Small intestine (tissue), 16 donors: ENCODE measurements around the gene SYVN1. TPM values are rescaled to one million over a fixed set of nuclear protein-coding genes. Genes with fewer than 3 reads are reported as not detected.
"Not testable (repeated sequence)": the region's sequence is repeated elsewhere in the genome, so short reads cannot be mapped to it uniquely, and the experiment has no call there.

Source experiments
- DNase-seq, 2 donors: peaks; one replicate each; pipeline versions ENCODE4 v3.0.0 to v3.0.0-alpha.2; 2013
- FAIRE-seq: peaks from 2 replicates; lab custom pipeline; 2012; peaks lifted over from hg19 to GRCh38; lab: Jason Lieb, UNC
- H3K27ac ChIP-seq, 3 donors: one replicate each; pipeline ENCODE4 v1.5.1; 2013; ENCODE audit warnings: low read length in 2 of 3, mild to moderate bottlenecking in 2 of 3, control low read depth in 1 of 3, inconsistent platforms in 1 of 3, low read depth in 1 of 3, moderate library complexity in 1 of 3
- H3K27me3 ChIP-seq, 3 donors: one replicate each; pipeline ENCODE4 v1.6.1; 2013; ENCODE audit warnings: low read length in 3 of 3, inconsistent platforms in 1 of 3; ENCODE audit not compliant: control insufficient read depth in 3 of 3, insufficient read depth in 3 of 3
- H3K36me3 ChIP-seq, 3 donors: one replicate each; pipeline ENCODE4 v1.6.1; 2013; ENCODE audit warnings: low read length in 3 of 3, inconsistent platforms in 1 of 3, low read depth in 1 of 3, mild to moderate bottlenecking in 1 of 3, moderate library complexity in 1 of 3; ENCODE audit not compliant: control insufficient read depth in 3 of 3, insufficient read depth in 2 of 3
- H3K4me1 ChIP-seq, 3 donors: one replicate each; pipeline ENCODE4 v1.6.1; 2013; ENCODE audit warnings: low read length in 2 of 3, inconsistent platforms in 1 of 3, low read depth in 1 of 3, mild to moderate bottlenecking in 1 of 3, moderate library complexity in 1 of 3; ENCODE audit not compliant: control insufficient read depth in 3 of 3, insufficient read depth in 2 of 3
- H3K4me3 ChIP-seq, 3 donors: one replicate each; pipeline ENCODE4 v1.5.1; 2013; ENCODE audit warnings: low read length in 3 of 3, control low read depth in 1 of 3, inconsistent platforms in 1 of 3, low read depth in 1 of 3, mild to moderate bottlenecking in 1 of 3, moderate library complexity in 1 of 3
- H3K9me3 ChIP-seq, 2 donors: one replicate each; pipeline ENCODE4 v1.6.1; 2013; ENCODE audit warnings: low read depth in 1 of 2, low read length in 1 of 2; ENCODE audit not compliant: control insufficient read depth in 2 of 2, insufficient read depth in 1 of 2
- WGBS, 3 donors: extraction: QIAGEN DNeasy Blood & Tissue Kit; methylation state at CpG; one replicate each; pipeline ENCODE4 v1.1.7; 2013; 5-methylcytosine and 5-hydroxymethylcytosine counted together
- long read RNA-seq, 10 donors: transcript quantifications; one replicate each; lab custom pipeline, GENCODE V29; 2026
- polyA plus RNA-seq, 4 donors: library from polyadenylated mRNA; stranded (reverse) in 3 of 4; unstranded in 1 of 4; fragments of 200-250 nt in 3 of 4; fragments of 120-200 nt in 1 of 4; gene quantifications; one replicate each; pipeline versions ENCODE4 v1.2.1 to v1.2.3, GENCODE V29; 2013
- donor health status: healthy with polysubstance abuse.
- donor health status: control.
- donor health status: control.
- donor health status: Bipolar disorder and iron deficiency.
- donor health status: healthy.

The SYVN1 gene
- polyA plus RNA-seq, result 10 to 100 TPM; 10.5 to 34.4 (median 19.5) TPM
- long read RNA-seq, donor 1, partial matches to known transcripts, result 0 of 1 reads
- long read RNA-seq, donor 1, other reads (novel, unspliced or antisense), result 0 of 1 reads
- long read RNA-seq, donor 2, result 0 reads
- long read RNA-seq, donor 3, result 0 reads
- long read RNA-seq, donor 4, result 0 reads
- long read RNA-seq, donor 5, result 0 reads
- long read RNA-seq, donor 6, partial matches to known transcripts, result 16 of 20 reads
- long read RNA-seq, donor 6, other reads (novel, unspliced or antisense), result 0 of 20 reads
- long read RNA-seq, donor 7, result 0 reads
- long read RNA-seq, donor 8, partial matches to known transcripts, result 0 of 1 reads
- long read RNA-seq, donor 8, other reads (novel, unspliced or antisense), result 0 of 1 reads
- long read RNA-seq, donor 9, result 0 reads
- long read RNA-seq, donor 10, partial matches to known transcripts, result 6 of 11 reads
- long read RNA-seq, donor 10, other reads (novel, unspliced or antisense), result 0 of 11 reads

DNA sequence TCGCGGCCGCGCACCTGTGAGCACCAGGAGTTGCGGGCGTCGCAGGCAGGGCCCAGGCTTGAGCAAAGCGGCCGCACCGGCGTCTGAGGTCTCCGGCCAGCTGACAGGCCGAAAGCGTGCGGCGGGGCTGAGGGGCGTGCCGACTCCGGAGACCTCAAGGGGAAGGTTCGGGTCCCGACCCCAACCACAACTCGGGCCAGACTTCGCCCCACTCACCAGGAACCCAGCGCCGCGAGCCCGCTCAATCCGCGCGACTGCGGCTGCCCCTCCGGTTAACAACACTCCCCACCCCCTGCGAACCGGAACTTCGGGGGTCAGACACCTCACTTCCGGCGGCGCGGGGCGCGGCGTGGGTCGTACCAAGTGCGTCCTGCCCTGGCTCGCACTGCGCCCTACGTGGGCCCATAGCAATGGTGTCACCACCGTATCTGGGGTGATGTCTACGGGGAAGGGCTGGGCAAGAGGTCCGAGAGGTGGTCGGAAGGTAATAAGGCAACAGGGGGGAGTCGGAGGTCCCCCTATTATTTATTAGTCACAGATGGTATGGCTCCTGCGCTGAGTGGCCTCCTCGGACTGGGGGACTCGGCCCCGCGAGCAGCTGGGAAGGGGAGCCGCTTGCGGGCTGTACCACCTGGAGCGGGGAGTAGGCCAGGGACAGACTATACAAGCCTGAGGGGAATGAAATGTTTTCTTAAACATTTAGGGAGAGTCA, at the start of gene SYVN1:
Gene SYVN1, minus strand, starts transcription at position 280 of the 712 bp plus-strand sequence. CDS start 918 bp downstream, outside the sequence.
- H3K9me3 ChIP-seq, result no peaks in the 10 kb centered on the region
- peak within 1 kb of the TSS; percentile 97 to 99 (median 99) for H3K27ac ChIP-seq
- DNase-seq (peak; percentile 92 to 97), FAIRE-seq (no peak)
- peak within 1 kb of the TSS; percentile 81 to 90 (median 89) for H3K4me3 ChIP-seq
- WGBS, 3 donors, result 0% methylated on average over 53 to 60 of the region's 60 CpGs
- H3K27me3 ChIP-seq, result no peaks in the 10 kb centered on the region
- peaks cover 2 to 20% (median 7%) of the 10 kb centered on the region in 3 donors for H3K4me1 ChIP-seq
- peaks cover 10 to 39% (median 17%) of the 10 kb centered on the region in 3 donors for H3K36me3 ChIP-seq

DNA sequence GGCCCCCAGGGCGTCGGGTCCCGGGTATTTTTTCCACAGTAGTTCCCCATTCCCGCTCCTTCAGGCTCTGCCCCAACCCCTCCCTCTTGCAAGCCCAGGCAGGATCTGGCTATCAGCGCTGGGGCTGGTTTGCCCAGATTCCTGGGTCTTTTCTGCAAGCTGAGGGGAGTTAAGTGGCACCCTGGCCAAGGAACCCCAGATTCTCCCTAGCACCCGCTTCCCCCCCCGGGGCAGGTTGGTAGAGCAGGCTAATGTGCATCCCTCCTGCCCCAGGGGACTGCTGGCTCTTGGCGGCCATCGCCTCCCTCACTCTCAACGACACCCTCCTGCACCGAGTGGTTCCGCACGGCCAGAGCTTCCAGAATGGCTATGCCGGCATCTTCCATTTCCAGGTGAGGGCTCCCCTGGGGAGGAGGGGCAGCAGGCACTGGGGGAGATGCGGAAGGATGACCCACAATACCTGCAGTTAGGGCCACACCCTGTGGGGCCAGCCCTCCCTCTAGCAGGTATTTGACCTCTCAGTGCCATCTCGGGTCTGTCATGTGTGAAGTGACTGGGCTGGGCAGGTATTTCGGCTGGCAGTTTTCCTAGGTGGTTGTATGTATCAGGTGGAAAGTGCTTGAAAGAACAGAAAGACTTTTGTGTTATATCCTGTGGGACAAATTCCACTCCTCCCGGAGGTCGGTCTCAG, 49.0 kb upstream of the SYVN1 start:
- peaks cover 0 to 23% (median 7%) of the 10 kb centered on the region in 3 donors for H3K4me1 ChIP-seq
- H3K27me3 ChIP-seq, result no peaks in the 10 kb centered on the region
- peak overlapping the region in 2 of 3 donors; percentile 93 to 94 for H3K27ac ChIP-seq
- peak overlapping the region in 2 of 3 donors; percentile 71 to 94 for H3K4me3 ChIP-seq
- FAIRE-seq (no peak), DNase-seq (peak; percentile 49 to 64)
- no peaks in the 10 kb centered on the region for H3K9me3 ChIP-seq
- H3K36me3 ChIP-seq, result peaks cover 3 to 51% (median 6%) of the 10 kb centered on the region in 3 donors
- 23 to 67% (median 51%) methylated on average over 19 of the region's 19 CpGs for WGBS, 3 donors

DNA sequence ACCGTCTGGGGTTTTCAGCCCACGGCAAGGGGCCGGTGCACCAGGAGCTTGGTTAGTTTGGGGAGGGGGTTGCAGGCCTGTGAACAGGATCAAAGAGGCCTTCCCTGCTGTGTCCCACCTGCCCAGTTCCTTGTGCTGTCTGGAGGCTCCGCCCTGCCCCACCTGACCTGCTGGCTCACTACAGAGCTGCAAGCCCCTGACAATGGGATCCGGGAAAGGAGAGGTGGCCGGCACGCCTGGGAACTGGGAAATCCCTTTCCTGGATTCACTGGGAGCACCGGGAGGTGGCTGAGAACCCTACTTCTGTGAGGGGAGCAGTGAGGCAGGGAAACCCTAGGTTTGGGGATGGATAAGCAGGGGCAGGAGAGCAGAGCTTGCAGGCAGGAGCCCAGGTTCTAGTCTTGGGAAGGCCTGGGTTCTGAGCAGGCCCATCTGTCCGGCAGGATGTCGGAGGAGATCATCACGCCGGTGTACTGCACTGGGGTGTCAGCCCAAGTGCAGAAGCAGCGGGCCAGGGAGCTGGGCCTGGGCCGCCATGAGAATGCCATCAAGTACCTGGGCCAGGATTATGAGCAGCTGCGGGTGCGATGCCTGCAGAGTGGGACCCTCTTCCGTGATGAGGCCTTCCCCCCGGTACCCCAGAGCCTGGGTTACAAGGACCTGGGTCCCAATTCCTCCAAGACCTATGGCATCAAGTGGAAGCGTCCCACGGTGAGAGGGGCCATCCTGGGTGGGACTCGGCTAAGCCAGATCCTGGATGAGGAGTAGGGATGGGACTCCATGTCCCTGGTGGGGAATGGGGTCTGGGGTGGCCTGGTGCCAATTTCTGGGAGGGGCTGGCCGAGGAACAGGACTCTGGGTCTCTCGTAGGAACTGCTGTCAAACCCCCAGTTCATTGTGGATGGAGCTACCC, 48.2 kb upstream of the SYVN1 start:
- WGBS, 3 donors, result 15 to 34% (median 29%) methylated on average over 21 to 23 of the region's 23 CpGs
- Histone ChIP-seq H3K27me3 (no peaks in the 10 kb centered on the region), H3K36me3 (peaks cover 0 to 43% (median 6%) of the 10 kb centered on the region in 3 donors), H3K4me1 (peaks cover 0 to 23% (median 7%) of the 10 kb centered on the region in 3 donors), H3K27ac (peak overlapping the region; percentile 86 to 94 (median 93)), H3K4me3 (peak overlapping the region; percentile 71 to 94 (median 87)), H3K9me3 (no peaks in the 10 kb centered on the region)
- DNase-seq, result peak; percentile 64 to 81
- FAIRE-seq, result no peak

DNA sequence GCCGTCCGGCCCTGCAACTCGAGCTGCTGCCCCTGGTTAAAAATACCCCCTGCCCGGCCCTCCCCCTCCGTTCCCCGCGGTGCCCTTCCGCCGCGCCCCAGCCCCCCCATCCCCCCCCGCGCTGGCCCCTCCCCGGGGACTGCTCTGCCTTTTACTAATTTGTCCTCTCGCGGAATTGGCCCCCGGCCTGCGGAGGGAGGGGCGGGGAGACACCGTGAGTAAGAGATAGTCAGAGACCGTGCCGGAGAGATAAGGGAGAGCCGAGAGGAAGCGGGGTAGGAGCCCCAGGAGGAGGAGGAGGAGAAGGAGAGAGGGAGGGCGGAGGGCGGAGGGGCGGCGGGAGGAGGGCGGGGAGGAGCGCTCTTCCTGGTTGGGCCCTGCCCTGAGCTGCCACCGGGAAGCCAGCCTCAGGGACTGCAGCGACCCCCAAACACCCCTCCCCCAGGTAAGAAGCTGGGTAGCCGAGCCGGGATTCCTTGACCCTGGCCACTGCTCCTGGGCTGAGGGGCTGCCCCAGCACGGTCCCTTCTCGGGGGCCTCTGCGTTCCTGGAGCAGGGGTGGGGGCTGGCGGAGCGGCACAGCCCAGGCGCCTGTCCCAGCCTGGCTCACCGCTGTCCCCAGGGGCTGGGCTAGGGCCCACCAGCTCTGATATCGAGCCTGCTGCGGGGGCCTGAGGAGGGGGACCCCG, 47.4 kb upstream of the SYVN1 start, which contains the start of gene CAPN1:
Gene CAPN1, plus strand, starts transcription at position 360 of the 689 bp plus-strand sequence. CDS start 774 bp downstream, outside the sequence.
- Histone ChIP-seq H3K36me3 (peaks cover 0 to 35% (median 4%) of the 10 kb centered on the region in 3 donors), H3K9me3 (no peaks in the 10 kb centered on the region), H3K4me1 (peaks cover 0 to 23% (median 7%) of the 10 kb centered on the region in 3 donors), H3K27me3 (no peaks in the 10 kb centered on the region), H3K27ac (peak within 1 kb of the TSS; percentile 87 to 94 (median 93)), H3K4me3 (peak within 1 kb of the TSS; percentile 71 to 94 (median 87))
- WGBS, 3 donors, result 1% methylated on average over 25 to 43 of the region's 43 CpGs
- DNase-seq, result peak; percentile 88 to 98
- FAIRE-seq, result no peak

DNA sequence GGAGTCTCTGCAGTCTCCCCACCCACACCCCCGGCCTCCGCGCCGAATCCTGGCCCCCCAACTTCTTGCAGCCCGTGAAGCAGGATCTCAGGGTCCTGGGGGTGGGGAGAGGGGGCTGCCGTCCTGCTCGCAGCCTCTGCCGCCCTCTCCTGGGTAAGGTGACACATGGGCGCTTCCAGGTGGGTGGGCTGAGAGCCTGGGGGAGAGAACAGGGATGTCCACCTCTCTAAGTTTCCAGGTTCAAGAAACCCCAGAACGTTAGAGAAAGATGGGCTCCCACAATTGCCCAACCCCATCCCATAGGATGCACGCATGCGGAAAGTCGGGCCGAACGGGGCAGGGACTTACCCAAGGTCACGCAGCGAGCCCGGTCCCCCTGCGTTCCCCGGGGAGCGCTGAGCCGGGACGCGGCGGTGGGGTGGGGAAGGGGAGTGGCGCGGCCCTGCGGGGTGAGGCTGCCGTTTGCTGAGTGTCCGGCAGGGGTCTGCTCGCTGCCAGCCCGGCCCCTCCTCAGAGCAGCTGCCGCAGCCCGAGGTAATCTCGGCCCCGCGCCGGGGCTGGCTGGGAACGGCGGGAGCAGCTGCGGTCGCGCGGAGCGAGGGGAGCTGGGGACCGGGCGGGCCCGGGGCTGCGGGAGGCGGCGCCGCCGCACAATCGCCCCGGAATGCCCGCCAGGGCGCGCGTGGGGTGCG, 46.7 kb upstream of the SYVN1 start:
- H3K9me3 ChIP-seq, result no peaks in the 10 kb centered on the region
- peak overlapping the region; percentile 71 to 94 (median 87) for H3K4me3 ChIP-seq
- peaks cover 0 to 28% (median 3%) of the 10 kb centered on the region in 3 donors for H3K36me3 ChIP-seq
- 0 to 1% (median 1%) methylated on average over 34 to 60 of the region's 60 CpGs for WGBS, 3 donors
- H3K27ac ChIP-seq, result peak overlapping the region; percentile 31 to 88 (median 87)
- H3K27me3 ChIP-seq, result no peaks in the 10 kb centered on the region
- H3K4me1 ChIP-seq, result peaks cover 0 to 23% (median 7%) of the 10 kb centered on the region in 3 donors
- FAIRE-seq (no peak), DNase-seq (peak; percentile 70 to 82)

DNA sequence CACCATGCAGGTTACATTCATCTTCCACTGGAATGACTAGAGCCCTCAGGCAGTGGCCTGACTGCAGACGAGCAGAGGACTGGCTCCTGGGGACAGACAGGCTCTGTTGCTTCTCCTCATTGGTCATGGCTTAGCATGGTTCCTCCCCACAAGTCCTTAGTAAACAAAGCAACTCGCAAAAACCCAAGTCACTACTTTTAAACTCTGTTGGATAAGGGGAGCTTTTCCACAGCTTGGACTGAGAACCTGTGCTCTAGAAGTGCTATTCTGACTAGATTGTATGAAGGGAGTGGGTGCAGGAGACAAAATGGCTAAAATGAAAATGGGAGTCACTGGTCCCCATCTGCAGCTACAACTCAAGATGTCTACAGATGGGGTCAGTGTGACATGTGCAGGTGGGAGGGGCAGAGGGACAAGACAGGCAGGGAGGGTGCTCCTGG, 40.3 kb upstream of the SYVN1 start:
- 57 to 74% (median 58%) methylated on average over 2 of the region's 2 CpGs for WGBS, 3 donors
- not testable (repeated sequence) for H3K4me3 ChIP-seq, FAIRE-seq, H3K27ac ChIP-seq, DNase-seq, H3K4me1 ChIP-seq, H3K36me3 ChIP-seq, H3K27me3 ChIP-seq, H3K9me3 ChIP-seq
